Pancreas (tissue), 10 donors: ENCODE results near the gene MYCBPAP. TPM values are rescaled to one million over a fixed set of nuclear protein-coding genes. Genes with fewer than 3 reads are reported as not detected.

Experiments
- ATAC-seq, 4 donors: fragments of 200-7000 bp; cut with Tn5 transposase; one replicate each; pipeline versions ENCODE4 v1.8.0 to v1.9.1; 2020; ENCODE audit warnings: mild to moderate bottlenecking in 4 of 4, moderate library complexity in 4 of 4
- DNase-seq, 6 donors: peaks; one replicate each; pipeline ENCODE4 v3.0.0-alpha.2; 2020
- FAIRE-seq: peaks from 2 replicates; lab custom pipeline; 2012; peaks lifted over from hg19 to GRCh38; lab: Jason Lieb, UNC
- H3K27ac ChIP-seq, 4 donors: fragments of 200-600 bp; sonication (generic); 1 replicate in 3 of 4; 2 replicates in 1 of 4; pipeline versions ENCODE4 v1.5.0 to v1.8.0; 2020
- H3K27me3 ChIP-seq, 4 donors: fragments of 200-600 bp; one replicate each; pipeline ENCODE4 v1.8.0; 2021
- H3K36me3 ChIP-seq, 3 donors: fragments of 200-600 bp; sonication (generic) in 1 of 3; one replicate each; pipeline versions ENCODE4 v1.5.0 to v1.8.0; 2020 to 2021
- H3K4me1 ChIP-seq, 3 donors: fragments of 200-600 bp; one replicate each; pipeline ENCODE4 v1.8.0; 2021
- H3K4me3 ChIP-seq, 4 donors: fragments of 200-600 bp; sonication (generic) in 2 of 4; one replicate each; pipeline versions ENCODE4 v1.5.0 to v1.8.0; 2020 to 2021
- H3K9me3 ChIP-seq, 4 donors: fragments of 200-600 bp; one replicate each; pipeline ENCODE4 v1.8.0; 2021
- CTCF ChIP-seq, 4 donors: fragments of 200-600 bp; sonication (generic) in 3 of 4; IDR thresholded peaks; one replicate each; pipeline versions ENCODE4 v1.5.0 to v1.8.0; 2021; ENCODE audit warnings: antibody characterized with exemption in 4 of 4
- WGBS, 2 donors: extraction: QIAGEN DNeasy Blood & Tissue Kit; methylation state at CpG; one replicate each; pipeline ENCODE4 v1.1.7; 2013; 5-methylcytosine and 5-hydroxymethylcytosine counted together
- intact Hi-C, 3 donors: fragments of 100-400 bp; cut with DNase I; formaldehyde crosslinking; loops; one replicate each; pipeline versions ENCODE4 v1.11.1 to v1.14.2; 2022
- polyA plus RNA-seq, 2 donors: library from polyadenylated mRNA; stranded (reverse); fragments of 200-250 nt; gene quantifications; one replicate each; pipeline ENCODE4 v1.2.3, GENCODE V29; 2013
- total RNA-seq, 6 donors: library from RNA; stranded (reverse); fragmentation: NEBNext Ultra II Directional in 4 of 6; extraction: Animal tissue kit (Norgen Biotek cat#: 25700) in 4 of 6; gene quantifications; one replicate each; pipeline versions ENCODE4 v1.2.1 to v1.2.4, GENCODE V29; 2021 to 2023
- donor health status: healthy with polysubstance abuse.
- donor health status: DM: no; HTN: no; CAD: no; lungs with moderate emphysema.
- donor health status: DM: no; HTN: no; CAD: no.
- donor health status: control.
- donor health status: control.
- donor health status: Bipolar disorder and iron deficiency.
- donor health status: DM: yes; HTN: yes; CAD: no.
- donor health status: DM: no; HTN: no; CAD: no.
- donor health status: DM: no; HTN: no; CAD: no.
- donor health status: DM: yes; HTN: yes; CAD: no.

The MYCBPAP gene
- total and polyA plus RNA-seq, 8 donors, result 0.43 to 1.7 (median 1.0) TPM

- intact Hi-C loops, result loop anchor here (5.0 to 10.0 kb wide), 6 partner anchors 53 to 216 kb away; partner anchors contain the start of gene EPN3 (in 1 of the 3)
- ATAC-seq (no peak), DNase-seq (peak in 1 of 6 donors; percentile 7), FAIRE-seq (no peak)
- Histone ChIP-seq H3K36me3 (peaks cover 0 to 25% (median 3%) of the 10 kb centered on the region in 3 donors), H3K27ac (no peak overlapping the region), H3K27me3 (no peaks in the 10 kb centered on the region), H3K9me3 (no peaks in the 10 kb centered on the region), H3K4me3 (no peak overlapping the region), H3K4me1 (peaks cover 8 to 25% (median 15%) of the 10 kb centered on the region in 3 donors)
- no peak for TF ChIP-seq CTCF (IDR thresholded peaks at IDR 0.05)
- WGBS, 2 donors, result 51 to 67% methylated on average over 4 of the region's 4 CpGs
These were observed 26.6 kb upstream of the MYCBPAP start for GRCh38 chr17:50481648-50482047.

GRCh38 chr17:50482110-50482509 lies 26.1 kb upstream of the MYCBPAP start:
- TF ChIP-seq CTCF (IDR thresholded peaks at IDR 0.05), result no peak
- no peak for FAIRE-seq
- 62 to 66% methylated on average over 23 of the region's 23 CpGs for WGBS, 2 donors
- Histone ChIP-seq H3K4me1 (peaks cover 7 to 25% (median 11%) of the 10 kb centered on the region in 3 donors), H3K9me3 (no peaks in the 10 kb centered on the region), H3K4me3 (no peak overlapping the region), H3K27ac (peak overlapping the region in 1 of 4 donors; percentile 6), H3K27me3 (no peaks in the 10 kb centered on the region), H3K36me3 (peaks cover 0 to 25% (median 3%) of the 10 kb centered on the region in 3 donors)
- no peak for ATAC-seq
- intact Hi-C loops, result loop anchor here (5.0 to 10.0 kb wide), 6 partner anchors 53 to 215 kb away; partner anchors contain the start of gene EPN3 (in 1 of the 3)
- peak in 2 of 6 donors; percentile 52 to 62 for DNase-seq

- intact Hi-C loops, result loop anchor here (5.0 to 10.0 kb wide), 6 partner anchors 52 to 215 kb away; partner anchors contain the start of gene EPN3 (in 1 of the 3)
These were observed 25.7 kb upstream of the MYCBPAP start for GRCh38 chr17:50482516-50482915.

GRCh38 chr17:50483266-50483665 lies 25.0 kb upstream of the MYCBPAP start:
- H3K9me3 ChIP-seq, result no peaks in the 10 kb centered on the region
- peaks cover 4 to 18% (median 11%) of the 10 kb centered on the region in 3 donors for H3K4me1 ChIP-seq
- WGBS, 2 donors, result 76 to 85% methylated on average over 5 of the region's 5 CpGs
- H3K4me3 ChIP-seq, result no peak overlapping the region
- intact Hi-C loops, result loop anchor here (5.0 to 10.0 kb wide), 6 partner anchors 52 to 214 kb away; partner anchors contain the start of gene EPN3 (in 1 of the 3)
- no peak for DNase-seq
- H3K27me3 ChIP-seq, result no peaks in the 10 kb centered on the region
- peak overlapping the region in 2 of 4 donors; percentile 59 to 72 for H3K27ac ChIP-seq
- ATAC-seq, result no peak
- no peak for TF ChIP-seq CTCF (IDR thresholded peaks at IDR 0.05)
- H3K36me3 ChIP-seq, result peaks cover 0 to 25% (median 3%) of the 10 kb centered on the region in 3 donors
- no peak for FAIRE-seq

More at GRCh38 chr17:50482516-50482915, 25.7 kb upstream of the MYCBPAP start:
- DNase-seq, result peak; percentile 95 to 98 (median 96)
- 2 to 6% methylated on average over 7 of the region's 7 CpGs for WGBS, 2 donors
- Histone ChIP-seq H3K36me3 (peaks cover 0 to 25% (median 3%) of the 10 kb centered on the region in 3 donors), H3K27me3 (no peaks in the 10 kb centered on the region), H3K9me3 (no peaks in the 10 kb centered on the region), H3K4me1 (peaks cover 7 to 25% (median 11%) of the 10 kb centered on the region in 3 donors), H3K27ac (peak overlapping the region in 3 of 4 donors; percentile 20 to 72 (median 59)), H3K4me3 (no peak overlapping the region)
- peak; percentile 47 to 81 (median 72) for ATAC-seq
- FAIRE-seq, result no peak
- TF ChIP-seq CTCF (IDR thresholded peaks at IDR 0.05), result peak; percentile 70 to 84 (median 80)
